Liver (tissue), 3 donors: ENCODE measurements around the gene GGTLC1.
"Not testable (repeated sequence)": the region's sequence is repeated elsewhere in the genome, so short reads cannot be mapped to it uniquely, and the experiment has no call there.

Experiments
- CTCF ChIP-seq: fragments of 150-350 bp; IDR thresholded peaks from 2 replicates; pipeline ENCODE4 v1.5.1; 2017; ENCODE audit warnings: improper control_type of control experiment, low read depth, low read length; ENCODE audit not compliant: missing input control
- EGR1 ChIP-seq, 2 donors: IDR thresholded peaks; 2 replicates each; pipeline ENCODE4 v1.6.1; 2016 to 2018; ENCODE audit warnings: antibody characterized with exemption in 2 of 2, low read depth in 2 of 2
- GABPA ChIP-seq, 2 donors: IDR thresholded peaks in 1 of 2; conservative IDR thresholded peaks in 1 of 2; 2 replicates each; pipeline ENCODE4 v1.6.1; 2016; ENCODE audit warnings: antibody characterized with exemption in 2 of 2, mild to moderate bottlenecking in 1 of 2, moderate library complexity in 1 of 2
- JUND ChIP-seq, 2 donors: IDR thresholded peaks; 2 replicates each; pipeline ENCODE4 v1.6.1; 2016; ENCODE audit warnings: antibody characterized with exemption in 2 of 2
- RAD21 ChIP-seq, 2 donors: IDR thresholded peaks; 2 replicates each; pipeline ENCODE4 v1.6.1; 2016; ENCODE audit warnings: antibody characterized with exemption in 2 of 2, mild to moderate bottlenecking in 2 of 2
- REST ChIP-seq: IDR thresholded peaks from 2 replicates; pipeline ENCODE4 v1.6.1; 2016; ENCODE audit warnings: antibody characterized with exemption, mild to moderate bottlenecking
- SP1 ChIP-seq: IDR thresholded peaks from 2 replicates; pipeline ENCODE4 v1.6.1; 2018; ENCODE audit warnings: antibody characterized with exemption, mild to moderate bottlenecking
- TAF1 ChIP-seq: conservative IDR thresholded peaks from 2 replicates; pipeline ENCODE4 v1.6.1; 2016; ENCODE audit warnings: antibody characterized with exemption, mild to moderate bottlenecking
- YY1 ChIP-seq: IDR thresholded peaks from 2 replicates; pipeline ENCODE4 v1.6.1; 2016; ENCODE audit warnings: antibody characterized with exemption, mild to moderate bottlenecking
- TF ChIP-seq, protein P1 (sequence below): IDR thresholded peaks from 2 replicates; pipeline ENCODE4 v1.6.1; 2016; ENCODE audit warnings: antibody characterized with exemption
- donor health status: healthy.
- donor health status: healthy.

DNA sequence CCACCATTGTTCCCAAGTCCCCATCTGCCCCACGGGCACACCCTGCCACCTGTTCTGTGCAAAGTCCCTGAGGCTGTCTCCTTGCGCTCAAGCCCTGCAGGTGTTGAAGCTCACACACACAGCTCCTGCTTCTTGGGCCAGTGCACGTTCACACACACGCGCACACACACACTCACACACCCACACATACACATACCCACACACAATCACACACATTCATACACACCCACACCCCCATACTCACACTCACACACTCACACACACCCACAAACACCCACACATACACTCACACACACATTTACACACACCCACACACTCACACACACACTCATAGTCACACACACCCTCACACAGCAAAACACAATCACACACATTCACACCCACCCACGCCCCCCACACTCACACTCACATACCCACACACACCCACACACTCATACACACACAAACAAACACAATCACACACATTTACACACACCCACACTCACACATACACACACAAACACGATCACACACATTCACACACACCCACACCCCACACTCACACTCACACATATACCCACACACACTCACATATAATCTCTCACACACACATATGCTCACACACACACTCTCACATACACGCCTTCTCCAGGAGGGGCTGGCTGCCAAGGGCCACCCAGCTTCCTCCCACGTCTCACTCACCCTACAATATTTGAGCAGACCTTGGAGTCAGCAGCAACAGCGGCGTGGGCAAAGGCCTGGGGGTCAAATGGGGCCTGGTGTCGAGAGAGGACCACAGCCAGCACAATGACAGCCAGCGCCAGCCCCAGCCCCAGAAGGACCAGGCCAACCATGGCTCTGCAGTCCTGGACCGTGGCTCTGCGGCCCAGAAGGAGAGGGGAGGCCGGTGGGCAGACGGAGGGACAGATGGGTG, 8.4 kb downstream of the GGTLC1 start:
- TF ChIP-seq, protein P1, sequence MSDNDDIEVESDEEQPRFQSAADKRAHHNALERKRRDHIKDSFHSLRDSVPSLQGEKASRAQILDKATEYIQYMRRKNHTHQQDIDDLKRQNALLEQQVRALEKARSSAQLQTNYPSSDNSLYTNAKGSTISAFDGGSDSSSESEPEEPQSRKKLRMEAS = not testable (repeated sequence)
- TF ChIP-seq CTCF; YY1; GABPA (IDR thresholded peaks at IDR 0.05 in 1 of 2, conservative IDR thresholded peaks at IDR 0.05 in 1 of 2); RAD21 (IDR thresholded peaks at IDR 0.05); TAF1; REST; SP1; EGR1 (IDR thresholded peaks at IDR 0.05; ENCODE audit: low read depth in 2 of 2); JUND (IDR thresholded peaks at IDR 0.05): not testable (repeated sequence)
